Smooth muscle cell (in vitro differentiated cells): Measurements from ENCODE around the gene SMIM27. TPM values are rescaled to one million over a fixed set of nuclear protein-coding genes. Genes with fewer than 3 reads are reported as not detected.

Source experiments
- DNase-seq: peaks from one replicate; lab custom pipeline; 2025; ENCODE audit not compliant: unreplicated experiment; lab: John Stamatoyannopoulos, UW
- H2AFZ ChIP-seq: fragments of 200-600 bp; sonication (generic); 2 replicates; pipeline ENCODE4 v1.6.0; 2016; ENCODE audit warnings: antibody characterized with exemption, low read depth, mild to moderate bottlenecking
- H3F3A ChIP-seq: fragments of 200-600 bp; sonication (generic); 2 replicates; pipeline ENCODE4 v1.6.0; 2017; ENCODE audit warnings: antibody characterized with exemption, low read depth
- H3K27ac ChIP-seq: fragments of 200-600 bp; sonication (generic); 2 replicates; pipeline ENCODE4 v1.5.1; 2016; ENCODE audit warnings: low read depth, mild to moderate bottlenecking
- H3K27me3 ChIP-seq: fragments of 200-600 bp; sonication (generic); 2 replicates; pipeline ENCODE4 v1.6.1; 2016; ENCODE audit warnings: low read depth, mild to moderate bottlenecking
- H3K36me3 ChIP-seq: fragments of 200-600 bp; sonication (generic); 2 replicates; pipeline ENCODE4 v1.5.1; 2016; ENCODE audit warnings: low read depth
- H3K4me1 ChIP-seq: fragments of 200-600 bp; sonication (generic); 2 replicates; pipeline ENCODE4 v1.5.1; 2016; ENCODE audit warnings: low read depth
- H3K4me2 ChIP-seq: fragments of 200-600 bp; sonication (generic); 2 replicates; pipeline ENCODE4 v1.6.0; 2016; ENCODE audit warnings: mild to moderate bottlenecking
- H3K4me3 ChIP-seq: fragments of 200-600 bp; sonication (generic); 2 replicates; pipeline ENCODE4 v1.5.1; 2016; ENCODE audit warnings: mild to moderate bottlenecking
- H3K79me2 ChIP-seq: fragments of 200-600 bp; sonication (generic); 2 replicates; pipeline ENCODE4 v1.6.0; 2016; ENCODE audit warnings: low read depth, mild to moderate bottlenecking
- H3K9ac ChIP-seq: fragments of 200-600 bp; sonication (generic); 2 replicates; pipeline ENCODE4 v1.6.0; 2016; ENCODE audit warnings: low read depth
- H3K9me3 ChIP-seq: fragments of 200-600 bp; sonication (generic); replicated peaks from 2 replicates; pipeline ENCODE4 v1.5.1; 2016; ENCODE audit warnings: low read depth
- H4K20me1 ChIP-seq: fragments of 200-600 bp; sonication (generic); 2 replicates; pipeline ENCODE4 v1.6.0; 2016; ENCODE audit warnings: low read depth
- CTCF ChIP-seq: fragments of 200-600 bp; sonication (generic); IDR thresholded peaks from 2 replicates; pipeline ENCODE4 v1.5.1; 2017; ENCODE audit warnings: borderline replicate concordance, mild to moderate bottlenecking, antibody characterized with exemption; ENCODE audit not compliant: insufficient read depth, poor library complexity, severe bottlenecking
- WGBS: methylation state at CpG from one replicate; pipeline ENCODE4 v1.1.7; 2016; ENCODE audit warnings: low lambda C conversion rate; 5-methylcytosine and 5-hydroxymethylcytosine counted together
- polyA plus RNA-seq: library from polyadenylated mRNA; unstranded; fragments of >200 nt; fragmentation: Nextera tagmentation; extraction: Ambion mirVana; gene quantifications from 2 replicates; pipeline ENCODE4 v1.2.1, GENCODE V29; 2016
- total RNA-seq: library from RNA; depleted of rRNA; stranded (reverse); fragments of >200 nt; gene quantifications from 2 replicates; pipeline ENCODE4 v1.2.3, GENCODE V29; 2014

Gene SMIM27
- 2.9 and 3.5 TPM in 2 replicates for total RNA-seq
- 36.6 and 38.9 TPM in 2 replicates for polyA plus RNA-seq

- no peaks in the 10 kb centered on the region for H3K4me1 ChIP-seq
- H3K27me3 ChIP-seq = no peaks in the 10 kb centered on the region
- peak within 1 kb of the TSS; percentile 95 for H3K4me2 ChIP-seq
- H3K9ac ChIP-seq = peak within 1 kb of the TSS; percentile 94
- H2AFZ ChIP-seq = peak within 1 kb of the TSS; percentile 96
- WGBS = under 1% methylated on average over 46 of the region's 46 CpGs
- H3K79me2 ChIP-seq = peaks cover 41% of the 10 kb centered on the region
- TF ChIP-seq CTCF = no peak
- DNase-seq = peak; percentile 74
- H3F3A ChIP-seq = peaks cover 7% of the 10 kb centered on the region
- H3K27ac ChIP-seq = peak within 1 kb of the TSS; percentile 94
- no peaks in the 10 kb centered on the region for H3K36me3 ChIP-seq
- peaks cover 35% of the 10 kb centered on the region for H4K20me1 ChIP-seq
- H3K9me3 ChIP-seq = no peaks in the 10 kb centered on the region
- peak within 1 kb of the TSS; percentile 82 for H3K4me3 ChIP-seq
Observed at GRCh38 chr9:32552172-32552872, at the start of gene SMIM27, which contains the start of gene TOPORS. Gene SMIM27, plus strand, starts transcription at chr9:32552327. Its CDS starts 108 bp downstream, at chr9:32552435. Gene TOPORS, minus strand, starts transcription at chr9:32552586. Its CDS starts 150 bp downstream, at chr9:32552436.

GRCh38 chr9:32502464-32502863, 49.7 kb upstream of the SMIM27 start:
- no peaks in the 10 kb centered on the region for H3K36me3 ChIP-seq
- H3F3A ChIP-seq = no peaks in the 10 kb centered on the region
- H3K27me3 ChIP-seq = no peaks in the 10 kb centered on the region
- H3K4me2 ChIP-seq = no peak overlapping the region
- no peaks in the 10 kb centered on the region for H3K79me2 ChIP-seq
- no peaks in the 10 kb centered on the region for H3K9me3 ChIP-seq
- H3K4me3 ChIP-seq = no peak overlapping the region
- DNase-seq = no peak
- 61% methylated on average over 4 of the region's 4 CpGs for WGBS
- no peak overlapping the region for H3K9ac ChIP-seq
- no peaks in the 10 kb centered on the region for H4K20me1 ChIP-seq
- H3K27ac ChIP-seq = no peak overlapping the region
- TF ChIP-seq CTCF = no peak
- no peak overlapping the region for H2AFZ ChIP-seq
- no peaks in the 10 kb centered on the region for H3K4me1 ChIP-seq

- WGBS = 77% methylated on average over 3 of the region's 3 CpGs
- H2AFZ ChIP-seq = no peak overlapping the region
- no peaks in the 10 kb centered on the region for H3K9me3 ChIP-seq
- no peak for TF ChIP-seq CTCF
- no peak overlapping the region for H3K4me2 ChIP-seq
- H3F3A ChIP-seq = no peaks in the 10 kb centered on the region
- H3K9ac ChIP-seq = no peak overlapping the region
- no peaks in the 10 kb centered on the region for H4K20me1 ChIP-seq
- no peaks in the 10 kb centered on the region for H3K4me1 ChIP-seq
- no peak overlapping the region for H3K4me3 ChIP-seq
- H3K36me3 ChIP-seq = no peaks in the 10 kb centered on the region
- no peaks in the 10 kb centered on the region for H3K27me3 ChIP-seq
- H3K27ac ChIP-seq = no peak overlapping the region
- DNase-seq = no peak
- no peaks in the 10 kb centered on the region for H3K79me2 ChIP-seq
Observed at GRCh38 chr9:32503008-32503407, 49.1 kb upstream of the SMIM27 start.

GRCh38 chr9:32508728-32509127, 43.4 kb upstream of the SMIM27 start:
- Histone ChIP-seq H3K4me1 (no peaks in the 10 kb centered on the region), H4K20me1 (no peaks in the 10 kb centered on the region), H3F3A (no peaks in the 10 kb centered on the region), H3K79me2 (no peaks in the 10 kb centered on the region), H3K4me2 (no peak overlapping the region), H3K27me3 (no peaks in the 10 kb centered on the region), H3K36me3 (no peaks in the 10 kb centered on the region), H2AFZ (no peak overlapping the region), H3K9me3 (no peaks in the 10 kb centered on the region), H3K9ac (no peak overlapping the region), H3K4me3 (no peak overlapping the region), H3K27ac (no peak overlapping the region)
- DNase-seq = no peak
- no peak for TF ChIP-seq CTCF
- WGBS = 100% methylated on average over 1 of the region's 1 CpG
